Measurements from ENCODE around the gene MYBPC3. TPM values are rescaled to one million over a fixed set of nuclear protein-coding genes. Genes with fewer than 3 reads are reported as not detected.

The MYBPC3 gene
- total RNA-seq, 1 experiment from 2014 or later = 0.67 TPM

Small RNAs within 50 kb of the gene (small RNA-seq; reads per million reads assigned to genes)
- gene MIR4487 = not detected

Other genes with a start within 250 kb of the MYBPC3 start
- 68.6 and 139 TPM in 2 replicates for gene ARFGAP2, start 175.8 kb downstream of the MYBPC3 start, total RNA-seq (2014; rRNA removed; shearing (Covaris generic); ENCODE audit: low replicate concordance)
- 1.1 and 5.9 TPM in 2 replicates for gene PACSIN3, start 166.3 kb downstream of the MYBPC3 start, total RNA-seq (2014; rRNA removed; shearing (Covaris generic); ENCODE audit: low replicate concordance)
- gene DDB2, start 137.7 kb downstream of the MYBPC3 start, total RNA-seq (2014; rRNA removed; shearing (Covaris generic); ENCODE audit: low replicate concordance) = 21.1 and 26.4 TPM in 2 replicates
- 20.7 and 42.1 TPM in 2 replicates for gene ACP2, start 103.9 kb downstream of the MYBPC3 start, total RNA-seq (2014; rRNA removed; shearing (Covaris generic); ENCODE audit: low replicate concordance)
- 6.9 and 15.8 TPM in 2 replicates for gene NR1H3, start 94.7 kb downstream of the MYBPC3 start, total RNA-seq (2014; rRNA removed; shearing (Covaris generic); ENCODE audit: low replicate concordance)
- 31.2 and 53.5 TPM in 2 replicates for gene MADD, start 82.6 kb downstream of the MYBPC3 start, total RNA-seq (2014; rRNA removed; shearing (Covaris generic); ENCODE audit: low replicate concordance)
- 114 and 198 TPM in 2 replicates for gene SPI1, start 25.8 kb upstream of the MYBPC3 start, total RNA-seq (2014; rRNA removed; shearing (Covaris generic); ENCODE audit: low replicate concordance)
- gene SLC39A13, start 55.9 kb upstream of the MYBPC3 start, total RNA-seq (2014; rRNA removed; shearing (Covaris generic); ENCODE audit: low replicate concordance) = 24.9 and 32.8 TPM in 2 replicates
- gene PSMC3, start 73.7 kb upstream of the MYBPC3 start, total RNA-seq (2014; rRNA removed; shearing (Covaris generic); ENCODE audit: low replicate concordance) = 40.6 and 119 TPM in 2 replicates
- 0.52 and 4.5 TPM in 2 replicates for gene RAPSN, start 96.4 kb upstream of the MYBPC3 start, total RNA-seq (2014; rRNA removed; shearing (Covaris generic); ENCODE audit: low replicate concordance)
- 130 and 148 TPM in 2 replicates for gene CELF1, start 200.4 kb upstream of the MYBPC3 start, total RNA-seq (2014; rRNA removed; shearing (Covaris generic); ENCODE audit: low replicate concordance)
- 174 and 253 TPM in 2 replicates for gene PTPMT1, start 212.9 kb upstream of the MYBPC3 start, total RNA-seq (2014; rRNA removed; shearing (Covaris generic); ENCODE audit: low replicate concordance)
- 8.7 and 11.0 TPM in 2 replicates for gene KBTBD4, start 226.3 kb upstream of the MYBPC3 start, total RNA-seq (2014; rRNA removed; shearing (Covaris generic); ENCODE audit: low replicate concordance)
- 41.2 and 104 TPM in 2 replicates for gene NDUFS3, start 226.4 kb upstream of the MYBPC3 start, total RNA-seq (2014; rRNA removed; shearing (Covaris generic); ENCODE audit: low replicate concordance)
- not detected in 2 replicates for gene FAM180B, start 234.0 kb upstream of the MYBPC3 start, total RNA-seq (2014; rRNA removed; shearing (Covaris generic); ENCODE audit: low replicate concordance)
- 4.9 TPM in 1 of 2 replicates, not detected in the other for gene C1QTNF4, start 241.7 kb upstream of the MYBPC3 start, total RNA-seq (2014; rRNA removed; shearing (Covaris generic); ENCODE audit: low replicate concordance)

Data from Karpas-422 (cell line).